Measurements from ENCODE around the gene HS1BP3. TPM values are rescaled to one million over a fixed set of nuclear protein-coding genes. Genes with fewer than 3 reads are reported as not detected.

Gene HS1BP3
- total RNA-seq, 1 experiment from 2014 or later, result 17.1 TPM

DNA sequence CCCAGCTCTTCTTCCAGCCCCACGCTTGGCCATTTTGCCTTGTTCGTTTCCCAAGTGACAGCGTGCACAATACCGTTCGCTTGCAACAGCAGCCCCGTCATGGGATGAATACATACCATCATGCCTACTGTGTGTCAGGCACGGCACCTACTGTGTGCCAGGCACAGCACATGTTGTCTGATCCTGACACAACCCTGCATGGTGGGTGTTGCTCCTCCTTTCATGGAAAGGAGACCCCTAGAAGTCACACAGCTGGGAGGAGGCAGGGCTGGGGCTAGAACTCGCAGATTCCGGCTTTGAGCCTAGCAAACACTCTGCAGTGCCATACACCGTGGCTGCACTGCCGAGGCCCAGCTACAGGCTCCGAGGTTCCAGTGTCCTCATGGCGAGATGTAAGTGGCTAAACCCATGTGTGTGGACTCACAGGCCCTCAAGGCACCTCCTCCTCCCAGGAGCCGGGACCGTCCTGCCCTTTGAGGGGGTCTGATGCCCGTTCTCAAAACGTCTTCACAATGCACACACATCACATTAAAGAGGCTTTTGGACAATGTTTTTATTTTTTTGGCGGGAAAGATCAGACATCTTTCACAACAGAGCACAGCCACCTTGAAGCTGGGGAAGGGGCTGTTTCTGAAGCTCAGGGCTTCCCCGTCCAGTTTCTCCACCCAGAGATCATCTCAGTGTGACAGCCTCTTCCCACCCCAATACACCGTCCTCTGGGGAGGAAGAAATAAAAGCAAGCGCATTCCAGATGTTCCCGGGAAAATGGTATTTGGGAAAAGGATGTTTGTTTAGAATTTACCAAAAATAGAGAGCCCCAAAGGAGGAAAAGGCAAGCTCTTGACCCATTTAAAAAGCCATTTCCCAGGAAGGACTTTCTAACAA, 64.9 kb downstream of the HS1BP3 start:
- CTCF ChIA-PET, result interaction anchor here (1.1 kb wide), 1 partner anchor 11 kb away, joined by 3 read pairs; no protein-coding TSS in a partner anchor

More for the DNA sequence above, 64.9 kb downstream of the HS1BP3 start:
- H4K20me1 ChIP-seq (ENCODE audit: insufficient read depth), result no peaks in the 10 kb centered on the region
- peaks cover 31 to 40% of the 10 kb centered on the region in 2 experiments for H3K4me1 ChIP-seq (ENCODE audit: control insufficient read depth in 1 of 2, insufficient read depth in 2 of 2, low read length in 2 of 2)
- H3K9ac ChIP-seq (ENCODE audit: low read length), result peak overlapping the region; percentile 54; the same call in 1 of the 2 replicates
- no peak overlapping the region for H3K27ac ChIP-seq (ENCODE audit: low read depth, low read length)
- H3K36me3 ChIP-seq (ENCODE audit: control insufficient read depth in 1 of 2, insufficient read depth in 2 of 2, low read length in 2 of 2), result no peaks in the 10 kb centered on the region
- H3K4me3 ChIP-seq (replicated peaks in 1 of 2; ENCODE audit: low read depth in 1 of 2, low read length in 2 of 2), result no peak overlapping the region
- H3K9me2 ChIP-seq (ENCODE audit: insufficient read depth), result no peaks in the 10 kb centered on the region
- ChIA-PET POLR2A (interaction anchor here (3.2 kb wide), 1 partner anchor 139 kb away, joined by 20 read pairs; the partner anchor contains the start of gene RHOB), RAD21 (ENCODE audit: low non-redundant PET in 1 of 2, low total read pairs in 2 of 2, uncharacterized antibody in 2 of 2, unreplicated experiment in 2 of 2) (no interaction called here)
- DNase-seq (ENCODE audit: low read depth, low spot score) (no peak), ATAC-seq (no peak)
- TF ChIP-seq EZH2phosphoT487 (IDR thresholded peaks at IDR 0.05; ENCODE audit: borderline replicate concordance), result no peak
- no peak for TF ChIP-seq EGR1 (IDR thresholded peaks at IDR 0.05; ENCODE audit: low read depth)
- no peak for TF ChIP-seq ELF1 (IDR thresholded peaks at IDR 0.05; ENCODE audit: borderline replicate concordance, low read depth)
- TF ChIP-seq REST (IDR thresholded peaks at IDR 0.05; ENCODE audit: low read depth), result no peak
- no peak for TF ChIP-seq ZFX (IDR thresholded peaks at IDR 0.05)
- TF ChIP-seq, protein P1, sequence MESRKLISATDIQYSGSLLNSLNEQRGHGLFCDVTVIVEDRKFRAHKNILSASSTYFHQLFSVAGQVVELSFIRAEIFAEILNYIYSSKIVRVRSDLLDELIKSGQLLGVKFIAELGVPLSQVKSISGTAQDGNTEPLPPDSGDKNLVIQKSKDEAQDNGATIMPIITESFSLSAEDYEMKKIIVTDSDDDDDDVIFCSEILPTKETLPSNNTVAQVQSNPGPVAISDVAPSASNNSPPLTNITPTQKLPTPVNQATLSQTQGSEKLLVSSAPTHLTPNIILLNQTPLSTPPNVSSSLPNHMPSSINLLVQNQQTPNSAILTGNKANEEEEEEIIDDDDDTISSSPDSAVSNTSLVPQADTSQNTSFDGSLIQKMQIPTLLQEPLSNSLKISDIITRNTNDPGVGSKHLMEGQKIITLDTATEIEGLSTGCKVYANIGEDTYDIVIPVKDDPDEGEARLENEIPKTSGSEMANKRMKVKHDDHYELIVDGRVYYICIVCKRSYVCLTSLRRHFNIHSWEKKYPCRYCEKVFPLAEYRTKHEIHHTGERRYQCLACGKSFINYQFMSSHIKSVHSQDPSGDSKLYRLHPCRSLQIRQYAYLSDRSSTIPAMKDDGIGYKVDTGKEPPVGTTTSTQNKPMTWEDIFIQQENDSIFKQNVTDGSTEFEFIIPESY (IDR thresholded peaks at IDR 0.05; ENCODE audit: extremely low read depth, insufficient replicate concordance, low read length), result no peak
- no peak for TF ChIP-seq ZNF274 (IDR thresholded peaks at IDR 0.05; ENCODE audit: low read depth, low read length)
- TF ChIP-seq CEBPB (IDR thresholded peaks at IDR 0.05; ENCODE audit: low read depth), result no peak
- TF ChIP-seq JUND (IDR thresholded peaks at IDR 0.05), result no peak
- TF ChIP-seq RAD21 (IDR thresholded peaks at IDR 0.05; ENCODE audit: low read depth), result no peak
- TF ChIP-seq EZH2 (IDR thresholded peaks at IDR 0.05), result no peak
- TF ChIP-seq CBX3 (IDR thresholded peaks at IDR 0.05; ENCODE audit: low read depth), result no peak
- no peak for TF ChIP-seq POLR2AphosphoS5 (IDR thresholded peaks at IDR 0.05; ENCODE audit: low read depth, low read length)
- H3K4me2 ChIP-seq (ENCODE audit: low read length), result no peak overlapping the region
- no TSS peak for BruUV-seq (replicated peaks)
- H3K27me3 ChIP-seq (ENCODE audit: insufficient read depth, low read length), result no peaks in the 10 kb centered on the region
- H3K9me3 ChIP-seq (ENCODE audit: control insufficient read depth in 1 of 2, insufficient read depth in 1 of 2, low read depth in 1 of 2, low read length in 2 of 2), result peaks cover 0 to 5% of the 10 kb centered on the region in 2 experiments; a peak in 1 of 4 replicates
- no peak overlapping the region for H2AFZ ChIP-seq (ENCODE audit: low read depth, low read length, poor library complexity, severe bottlenecking)
- no peaks in the 10 kb centered on the region for H3K79me2 ChIP-seq (ENCODE audit: insufficient read depth, low read length)
- intact Hi-C loops (cut with micrococcal nuclease), result no loop called here

All from HCT116 (cell line).